GM18508 (cell line): Measurements from ENCODE around the gene CYP20A1.
"Not testable (repeated sequence)": the region's sequence is repeated elsewhere in the genome, so short reads cannot be mapped to it uniquely, and the experiment has no call there.

Experiments used
- ATAC-seq: cut with Tn5 transposase; IDR thresholded peaks from one replicate; pipeline ENCODE4 v1.9.1; 2021; ENCODE audit warnings: moderate number of reproducible peaks; ENCODE audit not compliant: insufficient read depth, unreplicated experiment

CYP20A1 gene

GRCh38 chr2:203280428-203281064 is 41.7 kb downstream of the CYP20A1 start:
- no peak for ATAC-seq

- ATAC-seq: no peak
Measured at GRCh38 chr2:203282101-203282500, 43.3 kb downstream of the CYP20A1 start.

- no peak for ATAC-seq
Measured at GRCh38 chr2:203286532-203286931, 47.7 kb downstream of the CYP20A1 start.

GRCh38 chr2:203301667-203302066 is 62.8 kb downstream of the CYP20A1 start:
- no peak for ATAC-seq

- not testable (repeated sequence) for ATAC-seq
Measured at GRCh38 chr2:203302586-203302985, 63.8 kb downstream of the CYP20A1 start.

GRCh38 chr2:203310688-203311436 is 72.0 kb downstream of the CYP20A1 start:
- no peak for ATAC-seq

GRCh38 chr2:203326356-203326755 is 87.5 kb downstream of the CYP20A1 start:
- ATAC-seq: no peak

GRCh38 chr2:203327582-203327900 is 88.7 kb downstream of the CYP20A1 start:
- no peak for ATAC-seq

- ATAC-seq: no peak
Measured at GRCh38 chr2:203327901-203328759, 89.3 kb downstream of the CYP20A1 start, which contains the start of gene ABI2. Gene ABI2 (plus strand): TSS chr2:203328394. CDS start chr2:203328515, 121 bp downstream.

GRCh38 chr2:203328760-203329540 is 90.1 kb downstream of the CYP20A1 start:
- ATAC-seq: no peak

- ATAC-seq: no peak
Measured at GRCh38 chr2:203330434-203330833, 91.6 kb downstream of the CYP20A1 start.

- ATAC-seq: no peak
Measured at GRCh38 chr2:203338322-203338721, 99.5 kb downstream of the CYP20A1 start.

- ATAC-seq: no peak
Measured at GRCh38 chr2:203340791-203341487, 102.1 kb downstream of the CYP20A1 start.

GRCh38 chr2:203341741-203342310 is 103.0 kb downstream of the CYP20A1 start:
- no peak for ATAC-seq

- not testable (repeated sequence) for ATAC-seq
Measured at GRCh38 chr2:203342374-203342773, 103.6 kb downstream of the CYP20A1 start.

GRCh38 chr2:203344667-203345066 is 105.8 kb downstream of the CYP20A1 start:
- ATAC-seq: no peak

- ATAC-seq: no peak
Measured at GRCh38 chr2:203346612-203347011, 107.8 kb downstream of the CYP20A1 start.

- no peak for ATAC-seq
Measured at GRCh38 chr2:203347375-203347774, 108.6 kb downstream of the CYP20A1 start.

GRCh38 chr2:203352604-203353255 is 113.9 kb downstream of the CYP20A1 start:
- no peak for ATAC-seq
